ENCODE results near the gene CTU2. TPM values are rescaled to one million over a fixed set of nuclear protein-coding genes. Genes with fewer than 3 reads are reported as not detected.

The CTU2 gene
- total RNA-seq, 4 donors from 2014 or later: 7.7 to 21.2 (median 13.6) TPM

GRCh38 chr16:88760424-88761142, 54.3 kb downstream of the CTU2 start:
- intact Hi-C loops (cut with DNase I): no loop called here
- peak overlapping the region in 2 of 3 donors; percentile 38 to 58 for H3K27ac ChIP-seq
- peak; percentile 80 to 86 for DNase-seq
- no peak overlapping the region for H3K4me3 ChIP-seq (replicated peaks in 1 of 3)
- no peak for TF ChIP-seq POLR2A (IDR thresholded peaks at IDR 0.05)
- no peak for TF ChIP-seq CTCF (IDR thresholded peaks at IDR 0.05)
- no peaks in the 10 kb centered on the region for H3K36me3 ChIP-seq
- peaks cover 58 to 81% of the 10 kb centered on the region in 2 donors for H3K4me1 ChIP-seq
- H3K9me3 ChIP-seq: no peaks in the 10 kb centered on the region
- WGBS, 2 donors: 63 to 64% methylated on average over 8 to 19 of the region's 24 CpGs
- no peaks in the 10 kb centered on the region for H3K27me3 ChIP-seq

GRCh38 chr16:88761143-88761534, 54.8 kb downstream of the CTU2 start:
- WGBS, 2 donors: 85 to 89% methylated on average over 4 to 11 of the region's 11 CpGs
- TF ChIP-seq POLR2A (IDR thresholded peaks at IDR 0.05) (no peak), CTCF (IDR thresholded peaks at IDR 0.05) (no peak)
- no peak for DNase-seq
- Histone ChIP-seq H3K9me3 (no peaks in the 10 kb centered on the region), H3K27ac (peak overlapping the region in 1 of 3 donors; percentile 38), H3K4me3 (replicated peaks in 1 of 3) (no peak overlapping the region), H3K4me1 (peaks cover 60 to 86% of the 10 kb centered on the region in 2 donors), H3K36me3 (no peaks in the 10 kb centered on the region), H3K27me3 (no peaks in the 10 kb centered on the region)
- intact Hi-C loops (cut with DNase I): no loop called here

- no peak for DNase-seq
- Histone ChIP-seq H3K36me3 (no peaks in the 10 kb centered on the region), H3K4me1 (peaks cover 65 to 93% of the 10 kb centered on the region in 2 donors), H3K9me3 (no peaks in the 10 kb centered on the region), H3K27me3 (no peaks in the 10 kb centered on the region), H3K27ac (peak overlapping the region in 1 of 3 donors; percentile 72), H3K4me3 (replicated peaks in 1 of 3) (no peak overlapping the region)
- no peak for TF ChIP-seq POLR2A (IDR thresholded peaks at IDR 0.05)
- intact Hi-C loops (cut with DNase I): no loop called here
- 54 to 65% methylated on average over 8 to 9 of the region's 10 CpGs for WGBS, 2 donors
Observed at GRCh38 chr16:88761830-88762229, 55.5 kb downstream of the CTU2 start.

GRCh38 chr16:88762258-88762870, 56.1 kb downstream of the CTU2 start:
- Histone ChIP-seq H3K27ac (peak overlapping the region in 2 of 3 donors; percentile 11 to 72), H3K4me1 (peaks cover 69 to 98% of the 10 kb centered on the region in 2 donors)
- TF ChIP-seq POLR2A (IDR thresholded peaks at IDR 0.05): no peak
- TF ChIP-seq CTCF (IDR thresholded peaks at IDR 0.05): no peak

GRCh38 chr16:88762941-88763340, 56.6 kb downstream of the CTU2 start:
- Histone ChIP-seq H3K4me1 (peaks cover 74 to 100% of the 10 kb centered on the region in 2 donors), H3K9me3 (no peaks in the 10 kb centered on the region), H3K27me3 (no peaks in the 10 kb centered on the region), H3K4me3 (replicated peaks in 1 of 3) (no peak overlapping the region), H3K36me3 (no peaks in the 10 kb centered on the region), H3K27ac (peak overlapping the region; percentile 62 to 72 (median 67))
- no peak for TF ChIP-seq CTCF (IDR thresholded peaks at IDR 0.05)
- intact Hi-C loops (cut with DNase I): no loop called here
- 64 to 82% methylated on average over 9 to 10 of the region's 10 CpGs for whole genome bisulfite sequencing, 2 donors
- DNase-seq: no peak

More at GRCh38 chr16:88762258-88762870, 56.1 kb downstream of the CTU2 start:
- Histone ChIP-seq H3K9me3 (no peaks in the 10 kb centered on the region), H3K36me3 (no peaks in the 10 kb centered on the region), H3K4me3 (replicated peaks in 1 of 3) (no peak overlapping the region), H3K27me3 (no peaks in the 10 kb centered on the region)
- intact Hi-C loops (cut with DNase I): no loop called here
- 63 to 90% methylated on average over 6 to 7 of the region's 16 CpGs for WGBS, 2 donors
- DNase-seq: no peak

All from thyroid gland (tissue), 4 donors.